Liver (tissue), 9 donors: ENCODE data around the gene DSCAML1. TPM values are rescaled to one million over a fixed set of nuclear protein-coding genes. Genes with fewer than 3 reads are reported as not detected.

ENCODE experiments used
- DNase-seq: peaks from one replicate; pipeline ENCODE4 v3.0.0-alpha.2; 2017; ENCODE audit warnings: low spot score
- H3K27ac ChIP-seq, 2 donors: one replicate each; pipeline ENCODE4 v1.7.0; 2013; ENCODE audit warnings: inconsistent platforms in 2 of 2, low read length in 2 of 2, control low read depth in 1 of 2, low read depth in 1 of 2, mild to moderate bottlenecking in 1 of 2
- H3K27me3 ChIP-seq, 4 donors: one replicate each; pipeline versions ENCODE4 v1.6.1 to v1.7.0; 2013; ENCODE audit warnings: low read length in 3 of 4, inconsistent platforms in 1 of 4, mild to moderate bottlenecking in 1 of 4, moderate library complexity in 1 of 4; ENCODE audit not compliant: control insufficient read depth in 4 of 4, insufficient read depth in 4 of 4
- H3K36me3 ChIP-seq, 4 donors: one replicate each; pipeline versions ENCODE4 v1.6.1 to v1.7.0; 2013; ENCODE audit warnings: low read length in 3 of 4, mild to moderate bottlenecking in 3 of 4, low read depth in 1 of 4, moderate library complexity in 1 of 4; ENCODE audit not compliant: control insufficient read depth in 4 of 4, insufficient read depth in 3 of 4
- H3K4me1 ChIP-seq, 4 donors: one replicate each; pipeline versions ENCODE4 v1.6.1 to v1.7.0; 2013; ENCODE audit warnings: low read length in 3 of 4, mild to moderate bottlenecking in 3 of 4, moderate library complexity in 1 of 4; ENCODE audit not compliant: control insufficient read depth in 4 of 4, insufficient read depth in 4 of 4
- H3K4me3 ChIP-seq, 3 donors: one replicate each; pipeline versions ENCODE4 v1.6.1 to v1.7.0; 2013; ENCODE audit warnings: low read length in 3 of 3, control low read depth in 1 of 3, low read depth in 1 of 3, mild to moderate bottlenecking in 1 of 3
- H3K9ac ChIP-seq, 2 donors: one replicate each; pipeline ENCODE4 v1.7.0; 2013; ENCODE audit warnings: low read length in 2 of 2, mild to moderate bottlenecking in 2 of 2, moderate library complexity in 2 of 2, control low read depth in 1 of 2, low read depth in 1 of 2
- H3K9me3 ChIP-seq, 4 donors: one replicate each; pipeline versions ENCODE4 v1.6.1 to v1.7.0; 2013; ENCODE audit warnings: low read length in 3 of 4; ENCODE audit not compliant: control insufficient read depth in 4 of 4
- EGR1 ChIP-seq, 2 donors: IDR thresholded peaks; 2 replicates each; pipeline ENCODE4 v1.6.1; 2016 to 2018; ENCODE audit warnings: antibody characterized with exemption in 2 of 2, low read depth in 2 of 2
- FOXA1 ChIP-seq: IDR thresholded peaks from 2 replicates; pipeline ENCODE4 v1.6.1; 2016; ENCODE audit warnings: antibody characterized with exemption
- FOXA2 ChIP-seq: IDR thresholded peaks from 2 replicates; pipeline ENCODE4 v1.6.1; 2016; ENCODE audit warnings: antibody characterized with exemption
- GABPA ChIP-seq, 2 donors: IDR thresholded peaks in 1 of 2; conservative IDR thresholded peaks in 1 of 2; 2 replicates each; pipeline ENCODE4 v1.6.1; 2016; ENCODE audit warnings: antibody characterized with exemption in 2 of 2, mild to moderate bottlenecking in 1 of 2, moderate library complexity in 1 of 2
- HNF4A ChIP-seq, 2 donors: conservative IDR thresholded peaks; 2 replicates each; pipeline ENCODE4 v1.6.1; 2016; ENCODE audit warnings: antibody characterized with exemption in 2 of 2, mild to moderate bottlenecking in 2 of 2
- HNF4G ChIP-seq: IDR thresholded peaks from 2 replicates; pipeline ENCODE4 v1.6.1; 2016; ENCODE audit warnings: antibody characterized with exemption
- JUND ChIP-seq, 2 donors: IDR thresholded peaks; 2 replicates each; pipeline ENCODE4 v1.6.1; 2016; ENCODE audit warnings: antibody characterized with exemption in 2 of 2
- NR2F2 ChIP-seq: IDR thresholded peaks from 2 replicates; pipeline ENCODE4 v1.6.1; 2016; ENCODE audit warnings: antibody characterized with exemption
- RAD21 ChIP-seq, 2 donors: IDR thresholded peaks; 2 replicates each; pipeline ENCODE4 v1.6.1; 2016; ENCODE audit warnings: antibody characterized with exemption in 2 of 2, mild to moderate bottlenecking in 2 of 2
- RXRA ChIP-seq, 2 donors: IDR thresholded peaks; 2 replicates each; pipeline ENCODE4 v1.6.1; 2017 to 2018; ENCODE audit warnings: antibody characterized with exemption in 2 of 2, mild to moderate bottlenecking in 1 of 2
- SP1 ChIP-seq: IDR thresholded peaks from 2 replicates; pipeline ENCODE4 v1.6.1; 2018; ENCODE audit warnings: antibody characterized with exemption, mild to moderate bottlenecking
- TAF1 ChIP-seq: conservative IDR thresholded peaks from 2 replicates; pipeline ENCODE4 v1.6.1; 2016; ENCODE audit warnings: antibody characterized with exemption, mild to moderate bottlenecking
- YY1 ChIP-seq: IDR thresholded peaks from 2 replicates; pipeline ENCODE4 v1.6.1; 2016; ENCODE audit warnings: antibody characterized with exemption, mild to moderate bottlenecking
- WGBS: extraction: QIAGEN DNeasy Blood & Tissue Kit; methylation state at CpG from one replicate; pipeline ENCODE4 v1.1.7; 2013; 5-methylcytosine and 5-hydroxymethylcytosine counted together
- polyA plus RNA-seq, 2 donors: library from polyadenylated mRNA; stranded (reverse) in 1 of 2; unstranded in 1 of 2; fragments of 200-250 nt in 1 of 2; fragments of >200 nt in 1 of 2; fragmentation: Nextera tagmentation in 1 of 2; extraction: Ambion mirVana in 1 of 2; gene quantifications; one replicate each; pipeline versions ENCODE4 v1.2.1 to v1.2.3, GENCODE V29; 2013 to 2015
- total RNA-seq, 2 donors: library from RNA; depleted of rRNA; stranded (reverse); fragments of >200 nt; gene quantifications; one replicate each; pipeline ENCODE4 v1.2.3, GENCODE V29; 2014
- TF ChIP-seq, protein P1 (sequence below): IDR thresholded peaks from 2 replicates; pipeline ENCODE4 v1.6.1; 2016; ENCODE audit warnings: antibody characterized with exemption
- TF ChIP-seq, protein P2 (sequence below): IDR thresholded peaks from 2 replicates; pipeline ENCODE4 v1.6.1; 2016; ENCODE audit warnings: antibody characterized with exemption, mild to moderate bottlenecking
- TF ChIP-seq, protein P3 (sequence below): fragments of 150-350 bp; IDR thresholded peaks from 2 replicates; pipeline ENCODE4 v1.5.1; 2017; ENCODE audit warnings: improper control_type of control experiment, low read depth, low read length; ENCODE audit not compliant: missing input control
- TF ChIP-seq, protein P4 (sequence below): IDR thresholded peaks from 2 replicates; pipeline ENCODE4 v1.6.1; 2016; ENCODE audit warnings: antibody characterized with exemption
- TF ChIP-seq, protein P5 (sequence below): IDR thresholded peaks from 2 replicates; pipeline ENCODE4 v1.6.1; 2016; ENCODE audit warnings: antibody characterized with exemption
- donor health status: healthy.
- donor health status: healthy.
- donor health status: healthy.
- donor health status: healthy.
- donor health status: healthy.

The DSCAML1 gene
- total and polyA plus RNA-seq, 4 donors, result 0.07 to 0.42 (median 0.20) TPM

DNA sequence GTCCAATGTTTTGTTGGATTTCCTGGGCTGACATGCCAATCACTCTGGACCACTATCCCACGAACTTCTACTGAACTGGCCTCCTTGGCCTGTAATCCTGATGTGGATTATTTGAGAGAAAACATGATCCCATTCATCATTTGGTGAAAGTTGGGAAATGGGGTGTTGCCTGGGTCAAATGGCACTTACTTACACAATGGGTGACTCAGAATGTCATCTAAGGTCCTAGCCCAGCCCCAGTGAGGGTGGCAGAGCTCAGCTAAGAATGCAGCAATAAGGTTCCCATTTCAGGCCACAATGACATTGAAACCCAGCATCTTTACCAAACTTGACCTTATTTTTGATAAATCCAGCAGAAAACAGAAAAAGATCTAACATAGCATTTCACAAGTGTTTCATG, 8.0 kb upstream of the DSCAML1 start:
- Histone ChIP-seq H3K4me1 (no peaks in the 10 kb centered on the region), H3K9me3 (no peaks in the 10 kb centered on the region), H3K4me3 (no peak overlapping the region), H3K36me3 (no peaks in the 10 kb centered on the region), H3K9ac (no peak overlapping the region), H3K27me3 (peaks cover 0 to 4% (median 2%) of the 10 kb centered on the region in 4 donors), H3K27ac (no peak overlapping the region)
- TF ChIP-seq, protein P1, sequence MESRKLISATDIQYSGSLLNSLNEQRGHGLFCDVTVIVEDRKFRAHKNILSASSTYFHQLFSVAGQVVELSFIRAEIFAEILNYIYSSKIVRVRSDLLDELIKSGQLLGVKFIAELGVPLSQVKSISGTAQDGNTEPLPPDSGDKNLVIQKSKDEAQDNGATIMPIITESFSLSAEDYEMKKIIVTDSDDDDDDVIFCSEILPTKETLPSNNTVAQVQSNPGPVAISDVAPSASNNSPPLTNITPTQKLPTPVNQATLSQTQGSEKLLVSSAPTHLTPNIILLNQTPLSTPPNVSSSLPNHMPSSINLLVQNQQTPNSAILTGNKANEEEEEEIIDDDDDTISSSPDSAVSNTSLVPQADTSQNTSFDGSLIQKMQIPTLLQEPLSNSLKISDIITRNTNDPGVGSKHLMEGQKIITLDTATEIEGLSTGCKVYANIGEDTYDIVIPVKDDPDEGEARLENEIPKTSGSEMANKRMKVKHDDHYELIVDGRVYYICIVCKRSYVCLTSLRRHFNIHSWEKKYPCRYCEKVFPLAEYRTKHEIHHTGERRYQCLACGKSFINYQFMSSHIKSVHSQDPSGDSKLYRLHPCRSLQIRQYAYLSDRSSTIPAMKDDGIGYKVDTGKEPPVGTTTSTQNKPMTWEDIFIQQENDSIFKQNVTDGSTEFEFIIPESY, result no peak
- TF ChIP-seq YY1 (no peak), FOXA1 (no peak), FOXA2 (no peak), HNF4A (conservative IDR thresholded peaks at IDR 0.05) (no peak), HNF4G (no peak), TAF1 (no peak), EGR1 (IDR thresholded peaks at IDR 0.05; ENCODE audit: low read depth in 2 of 2) (no peak), GABPA (IDR thresholded peaks at IDR 0.05 in 1 of 2, conservative IDR thresholded peaks at IDR 0.05 in 1 of 2) (no peak), RXRA (IDR thresholded peaks at IDR 0.05) (no peak), NR2F2 (no peak), JUND (IDR thresholded peaks at IDR 0.05) (no peak), SP1 (no peak), RAD21 (IDR thresholded peaks at IDR 0.05) (no peak)
- TF ChIP-seq, protein P2, sequence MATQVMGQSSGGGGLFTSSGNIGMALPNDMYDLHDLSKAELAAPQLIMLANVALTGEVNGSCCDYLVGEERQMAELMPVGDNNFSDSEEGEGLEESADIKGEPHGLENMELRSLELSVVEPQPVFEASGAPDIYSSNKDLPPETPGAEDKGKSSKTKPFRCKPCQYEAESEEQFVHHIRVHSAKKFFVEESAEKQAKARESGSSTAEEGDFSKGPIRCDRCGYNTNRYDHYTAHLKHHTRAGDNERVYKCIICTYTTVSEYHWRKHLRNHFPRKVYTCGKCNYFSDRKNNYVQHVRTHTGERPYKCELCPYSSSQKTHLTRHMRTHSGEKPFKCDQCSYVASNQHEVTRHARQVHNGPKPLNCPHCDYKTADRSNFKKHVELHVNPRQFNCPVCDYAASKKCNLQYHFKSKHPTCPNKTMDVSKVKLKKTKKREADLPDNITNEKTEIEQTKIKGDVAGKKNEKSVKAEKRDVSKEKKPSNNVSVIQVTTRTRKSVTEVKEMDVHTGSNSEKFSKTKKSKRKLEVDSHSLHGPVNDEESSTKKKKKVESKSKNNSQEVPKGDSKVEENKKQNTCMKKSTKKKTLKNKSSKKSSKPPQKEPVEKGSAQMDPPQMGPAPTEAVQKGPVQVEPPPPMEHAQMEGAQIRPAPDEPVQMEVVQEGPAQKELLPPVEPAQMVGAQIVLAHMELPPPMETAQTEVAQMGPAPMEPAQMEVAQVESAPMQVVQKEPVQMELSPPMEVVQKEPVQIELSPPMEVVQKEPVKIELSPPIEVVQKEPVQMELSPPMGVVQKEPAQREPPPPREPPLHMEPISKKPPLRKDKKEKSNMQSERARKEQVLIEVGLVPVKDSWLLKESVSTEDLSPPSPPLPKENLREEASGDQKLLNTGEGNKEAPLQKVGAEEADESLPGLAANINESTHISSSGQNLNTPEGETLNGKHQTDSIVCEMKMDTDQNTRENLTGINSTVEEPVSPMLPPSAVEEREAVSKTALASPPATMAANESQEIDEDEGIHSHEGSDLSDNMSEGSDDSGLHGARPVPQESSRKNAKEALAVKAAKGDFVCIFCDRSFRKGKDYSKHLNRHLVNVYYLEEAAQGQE, result no peak
- TF ChIP-seq, protein P3, sequence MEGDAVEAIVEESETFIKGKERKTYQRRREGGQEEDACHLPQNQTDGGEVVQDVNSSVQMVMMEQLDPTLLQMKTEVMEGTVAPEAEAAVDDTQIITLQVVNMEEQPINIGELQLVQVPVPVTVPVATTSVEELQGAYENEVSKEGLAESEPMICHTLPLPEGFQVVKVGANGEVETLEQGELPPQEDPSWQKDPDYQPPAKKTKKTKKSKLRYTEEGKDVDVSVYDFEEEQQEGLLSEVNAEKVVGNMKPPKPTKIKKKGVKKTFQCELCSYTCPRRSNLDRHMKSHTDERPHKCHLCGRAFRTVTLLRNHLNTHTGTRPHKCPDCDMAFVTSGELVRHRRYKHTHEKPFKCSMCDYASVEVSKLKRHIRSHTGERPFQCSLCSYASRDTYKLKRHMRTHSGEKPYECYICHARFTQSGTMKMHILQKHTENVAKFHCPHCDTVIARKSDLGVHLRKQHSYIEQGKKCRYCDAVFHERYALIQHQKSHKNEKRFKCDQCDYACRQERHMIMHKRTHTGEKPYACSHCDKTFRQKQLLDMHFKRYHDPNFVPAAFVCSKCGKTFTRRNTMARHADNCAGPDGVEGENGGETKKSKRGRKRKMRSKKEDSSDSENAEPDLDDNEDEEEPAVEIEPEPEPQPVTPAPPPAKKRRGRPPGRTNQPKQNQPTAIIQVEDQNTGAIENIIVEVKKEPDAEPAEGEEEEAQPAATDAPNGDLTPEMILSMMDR, result no peak
- TF ChIP-seq, protein P4, sequence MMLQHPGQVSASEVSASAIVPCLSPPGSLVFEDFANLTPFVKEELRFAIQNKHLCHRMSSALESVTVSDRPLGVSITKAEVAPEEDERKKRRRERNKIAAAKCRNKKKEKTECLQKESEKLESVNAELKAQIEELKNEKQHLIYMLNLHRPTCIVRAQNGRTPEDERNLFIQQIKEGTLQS, result no peak
- TF ChIP-seq, protein P5, sequence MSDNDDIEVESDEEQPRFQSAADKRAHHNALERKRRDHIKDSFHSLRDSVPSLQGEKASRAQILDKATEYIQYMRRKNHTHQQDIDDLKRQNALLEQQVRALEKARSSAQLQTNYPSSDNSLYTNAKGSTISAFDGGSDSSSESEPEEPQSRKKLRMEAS, result no peak
- no peak for DNase-seq
- 54% methylated on average over 1 of the region's 1 CpG for WGBS
